ENCODE data around the gene GPR68. TPM values are rescaled to one million over a fixed set of nuclear protein-coding genes. Genes with fewer than 3 reads are reported as not detected.

The GPR68 gene
- total RNA-seq, 4 donors from 2014 or later = 0.95 to 4.3 (median 1.6) TPM

- WGBS = 57% methylated on average over 8 of the region's 8 CpGs
- no peak overlapping the region for H3K27ac ChIP-seq
- H3K36me3 ChIP-seq = no peaks in the 10 kb centered on the region
- no peaks in the 10 kb centered on the region for H3K9me3 ChIP-seq
- no peak for DNase-seq (ENCODE audit: low spot score in 2 of 2)
- H3K4me3 ChIP-seq = no peak overlapping the region
- no peak for TF ChIP-seq POLR2A (IDR thresholded peaks at IDR 0.05)
- TF ChIP-seq CTCF (IDR thresholded peaks at IDR 0.05) = no peak
- TF ChIP-seq POLR2AphosphoS5 (IDR thresholded peaks at IDR 0.05) = no peak
- TF ChIP-seq EP300 (IDR thresholded peaks at IDR 0.05) = no peak
- H3K27me3 ChIP-seq = no peaks in the 10 kb centered on the region
- peaks cover 30% of the 10 kb centered on the region for H3K4me1 ChIP-seq
These were observed 13.0 kb upstream of the GPR68 start for GRCh38 chr14:91257328-91258010.

GRCh38 chr14:91256661-91257060 is 12.2 kb upstream of the GPR68 start:
- Histone ChIP-seq H3K36me3 (no peaks in the 10 kb centered on the region), H3K4me3 (no peak overlapping the region), H3K27ac (no peak overlapping the region), H3K27me3 (no peaks in the 10 kb centered on the region), H3K9me3 (no peaks in the 10 kb centered on the region), H3K4me1 (peaks cover 30% of the 10 kb centered on the region)
- WGBS = 72% methylated on average over 1 of the region's 1 CpG
- no peak for TF ChIP-seq CTCF (IDR thresholded peaks at IDR 0.05)
- TF ChIP-seq POLR2A (IDR thresholded peaks at IDR 0.05) = no peak
- no peak for TF ChIP-seq EP300 (IDR thresholded peaks at IDR 0.05)
- TF ChIP-seq POLR2AphosphoS5 (IDR thresholded peaks at IDR 0.05) = no peak
- no peak for DNase-seq (ENCODE audit: low spot score in 2 of 2)

- H3K36me3 ChIP-seq = no peaks in the 10 kb centered on the region
- H3K27me3 ChIP-seq = no peaks in the 10 kb centered on the region
- H3K4me3 ChIP-seq = no peak overlapping the region
- DNase-seq (ENCODE audit: low spot score in 2 of 2) = no peak
- TF ChIP-seq POLR2AphosphoS5 (IDR thresholded peaks at IDR 0.05) (no peak), EP300 (IDR thresholded peaks at IDR 0.05) (no peak), POLR2A (IDR thresholded peaks at IDR 0.05) (no peak), CTCF (IDR thresholded peaks at IDR 0.05) (no peak)
- WGBS = 72% methylated on average over 9 of the region's 9 CpGs
- H3K27ac ChIP-seq = no peak overlapping the region
- no peaks in the 10 kb centered on the region for H3K9me3 ChIP-seq
- peaks cover 42% of the 10 kb centered on the region for H3K4me1 ChIP-seq
These were observed 10.7 kb upstream of the GPR68 start for GRCh38 chr14:91255026-91255695.

- H3K27me3 ChIP-seq = no peaks in the 10 kb centered on the region
- H3K36me3 ChIP-seq = no peaks in the 10 kb centered on the region
- H3K4me3 ChIP-seq = no peak overlapping the region
- no peaks in the 10 kb centered on the region for H3K9me3 ChIP-seq
- no peak for DNase-seq (ENCODE audit: low spot score in 2 of 2)
- peaks cover 45% of the 10 kb centered on the region for H3K4me1 ChIP-seq
- whole genome bisulfite sequencing = 84% methylated on average over 3 of the region's 3 CpGs
- TF ChIP-seq POLR2A (IDR thresholded peaks at IDR 0.05) = no peak
- TF ChIP-seq CTCF (IDR thresholded peaks at IDR 0.05) = no peak
- no peak for TF ChIP-seq POLR2AphosphoS5 (IDR thresholded peaks at IDR 0.05)
- no peak for TF ChIP-seq EP300 (IDR thresholded peaks at IDR 0.05)
- no peak overlapping the region for H3K27ac ChIP-seq
These were observed 10.0 kb upstream of the GPR68 start for GRCh38 chr14:91254461-91254860.

- Histone ChIP-seq H3K4me3 (peak overlapping the region; percentile 70), H3K27ac (peak overlapping the region; percentile 10), H3K9me3 (no peaks in the 10 kb centered on the region), H3K27me3 (no peaks in the 10 kb centered on the region), H3K36me3 (no peaks in the 10 kb centered on the region), H3K4me1 (peaks cover 44% of the 10 kb centered on the region)
- TF ChIP-seq POLR2A (IDR thresholded peaks at IDR 0.05) (no peak), CTCF (IDR thresholded peaks at IDR 0.05) (no peak), POLR2AphosphoS5 (IDR thresholded peaks at IDR 0.05) (no peak), EP300 (IDR thresholded peaks at IDR 0.05) (no peak)
- DNase-seq (ENCODE audit: low spot score in 2 of 2) = no peak
- 67% methylated on average over 3 of the region's 20 CpGs for WGBS
These were observed 9.4 kb upstream of the GPR68 start for GRCh38 chr14:91253795-91254323.

Data from suprapubic skin (tissue), 4 donors.